ENCODE data around the gene ZSWIM6.

ZSWIM6 gene

DNA sequence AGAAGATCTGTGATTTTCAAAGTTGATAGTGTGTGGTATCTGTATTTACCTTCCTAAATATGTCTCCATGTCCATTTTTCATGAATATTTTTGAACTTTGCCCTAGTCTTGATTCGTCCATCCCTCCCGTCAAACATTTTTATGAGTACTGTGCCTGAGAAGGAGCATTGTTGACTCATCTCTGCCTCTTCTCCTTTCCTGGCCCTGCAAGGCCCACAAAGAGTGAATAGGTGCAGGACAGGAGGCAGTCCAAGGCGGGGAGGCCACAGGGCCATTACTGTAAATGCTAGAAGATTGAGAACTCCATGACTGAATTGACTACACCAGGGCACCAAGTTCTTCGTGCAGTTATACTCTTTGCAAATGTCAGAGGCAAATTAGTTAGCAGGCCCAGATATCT, 200.9 kb downstream of the ZSWIM6 start:
- no peak for DNase-seq (ENCODE audit: low read depth in 1 of 2, low spot score in 1 of 2)

DNA sequence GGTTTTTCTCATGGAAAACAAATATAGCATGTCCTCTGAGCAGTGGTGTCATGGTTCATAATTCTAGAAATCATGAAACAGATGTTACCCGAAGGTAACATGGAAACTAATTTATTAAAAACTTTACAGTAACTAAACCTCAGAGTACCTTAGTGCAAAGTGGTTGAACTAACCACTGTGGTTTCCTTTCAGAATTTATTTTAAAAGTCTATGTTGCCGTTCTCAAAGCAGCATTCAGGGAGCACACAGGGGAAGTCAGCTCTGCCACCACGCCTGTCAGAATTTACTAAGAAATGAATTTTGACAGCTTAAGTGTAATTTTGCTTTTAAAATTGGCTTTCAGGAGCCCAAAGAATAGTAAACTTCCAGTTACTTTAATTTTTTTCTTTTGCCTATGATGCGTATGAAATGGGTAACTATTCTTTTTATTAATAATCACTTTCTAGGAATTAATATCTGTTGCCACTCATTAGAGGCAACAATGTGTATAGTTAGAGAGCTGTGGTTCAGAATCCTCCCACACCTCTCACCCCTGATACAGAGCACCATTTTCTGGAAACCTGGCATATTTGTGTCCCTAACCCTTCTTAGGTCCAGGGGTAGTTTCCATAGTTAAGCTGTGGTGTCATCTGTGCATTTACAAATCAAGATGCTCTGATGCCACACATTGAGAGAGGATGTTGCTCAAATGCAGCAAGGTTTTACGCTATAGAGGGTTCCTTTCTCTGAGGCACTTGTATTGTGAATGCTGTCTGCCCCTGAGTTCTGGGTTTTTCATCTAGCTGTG, 202.6 kb downstream of the ZSWIM6 start:
- no peak for DNase-seq (ENCODE audit: low read depth in 1 of 2, low spot score in 1 of 2)

DNA sequence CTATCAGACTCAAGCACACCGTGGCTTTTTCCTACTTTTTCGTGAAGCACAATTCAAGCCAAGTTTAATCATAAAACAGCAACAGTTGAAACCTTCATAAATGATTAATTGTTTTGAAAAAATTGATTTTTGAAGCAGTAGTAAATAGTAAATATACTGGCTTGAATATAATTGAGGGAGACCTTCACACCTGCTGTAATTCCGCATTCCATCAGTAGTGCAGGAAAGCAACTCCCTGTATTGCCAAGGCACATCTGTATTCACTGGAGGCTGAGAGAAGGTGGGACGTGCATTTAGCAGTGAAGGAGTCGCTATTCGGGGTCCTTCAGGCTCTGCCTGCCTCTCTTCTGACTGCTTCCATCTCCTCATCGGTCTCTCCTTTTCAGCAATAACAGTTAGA, 203.8 kb downstream of the ZSWIM6 start:
- no peak for DNase-seq (ENCODE audit: low read depth in 1 of 2, low spot score in 1 of 2)

DNA sequence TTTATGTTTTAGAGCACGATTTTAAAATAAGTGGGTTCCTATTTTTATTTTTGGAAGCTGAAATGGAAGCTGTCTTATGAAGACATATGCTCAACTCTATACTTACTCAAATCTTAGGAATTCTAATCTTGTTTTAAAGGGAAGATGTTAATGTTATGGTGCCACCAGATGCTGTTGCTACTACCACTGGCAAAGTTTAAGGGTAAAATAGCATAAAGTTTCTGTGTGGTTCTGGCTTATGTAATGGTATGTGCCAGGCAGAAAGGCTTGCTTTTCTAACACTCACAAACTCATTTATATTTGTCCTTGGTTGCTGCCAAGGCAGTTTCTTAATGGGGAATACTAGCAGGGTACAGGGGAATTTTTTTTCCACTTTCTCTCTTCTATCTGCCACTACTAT, 204.9 kb downstream of the ZSWIM6 start:
- DNase-seq (ENCODE audit: low read depth in 1 of 2, low spot score in 1 of 2), result no peak

DNA sequence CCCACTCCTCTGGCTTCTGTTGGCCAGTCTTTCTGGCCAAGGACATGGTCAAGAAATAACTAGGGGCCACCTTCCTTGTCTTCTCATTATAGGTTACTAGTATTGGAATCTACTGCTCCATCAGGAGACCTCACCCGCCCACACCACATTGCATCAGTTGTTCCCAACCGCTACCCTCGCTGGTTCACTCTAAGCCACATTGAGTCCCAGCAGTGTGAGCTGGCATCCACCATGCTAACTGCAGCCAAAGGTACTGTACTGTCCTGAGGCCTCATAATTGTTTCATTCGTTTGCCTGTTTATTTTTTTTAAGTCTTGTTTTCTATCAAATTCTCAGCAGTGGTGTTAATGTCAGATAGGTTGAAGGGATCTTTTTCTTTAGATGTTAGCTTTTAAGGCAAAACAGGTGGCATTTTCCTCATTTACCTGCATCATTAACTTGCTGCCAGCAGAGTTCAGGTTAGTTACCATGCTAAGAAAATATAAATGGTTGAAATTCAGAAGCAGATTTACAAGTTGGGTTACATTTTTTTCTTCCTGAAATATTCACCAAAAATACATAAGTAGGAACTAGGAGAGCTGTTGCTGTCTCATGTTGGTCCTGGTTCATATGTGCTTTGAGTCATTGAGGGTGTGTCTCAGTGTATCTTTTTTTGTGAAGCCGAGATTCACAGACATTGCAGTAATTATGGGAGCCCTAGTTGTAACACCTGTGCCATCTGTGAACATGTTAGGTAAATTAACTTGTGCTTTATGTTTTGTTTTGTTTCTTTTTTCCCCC, 206.9 kb downstream of the ZSWIM6 start:
- no peak for DNase-seq (ENCODE audit: low read depth in 1 of 2, low spot score in 1 of 2)

DNA sequence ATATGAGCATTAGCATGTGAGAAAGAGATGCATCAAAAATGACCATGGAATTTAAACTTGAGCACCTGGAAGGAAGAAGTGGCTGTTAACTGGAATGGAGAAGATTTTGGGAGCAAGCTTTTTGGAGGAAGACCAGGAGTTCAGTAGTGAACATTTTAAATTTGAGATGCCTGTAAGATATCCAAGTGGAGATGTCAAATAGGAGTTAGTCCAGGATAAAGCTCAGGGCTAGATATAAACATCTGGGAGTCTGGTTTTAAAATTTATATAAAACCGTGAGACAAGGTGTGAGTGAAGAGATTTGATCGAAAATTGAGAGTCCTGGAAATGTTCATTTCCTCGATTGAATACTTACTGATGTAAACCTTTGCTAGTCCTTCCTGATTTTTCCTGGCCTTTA, 217.5 kb downstream of the ZSWIM6 start:
- DNase-seq (ENCODE audit: low read depth in 1 of 2, low spot score in 1 of 2), result no peak

DNA sequence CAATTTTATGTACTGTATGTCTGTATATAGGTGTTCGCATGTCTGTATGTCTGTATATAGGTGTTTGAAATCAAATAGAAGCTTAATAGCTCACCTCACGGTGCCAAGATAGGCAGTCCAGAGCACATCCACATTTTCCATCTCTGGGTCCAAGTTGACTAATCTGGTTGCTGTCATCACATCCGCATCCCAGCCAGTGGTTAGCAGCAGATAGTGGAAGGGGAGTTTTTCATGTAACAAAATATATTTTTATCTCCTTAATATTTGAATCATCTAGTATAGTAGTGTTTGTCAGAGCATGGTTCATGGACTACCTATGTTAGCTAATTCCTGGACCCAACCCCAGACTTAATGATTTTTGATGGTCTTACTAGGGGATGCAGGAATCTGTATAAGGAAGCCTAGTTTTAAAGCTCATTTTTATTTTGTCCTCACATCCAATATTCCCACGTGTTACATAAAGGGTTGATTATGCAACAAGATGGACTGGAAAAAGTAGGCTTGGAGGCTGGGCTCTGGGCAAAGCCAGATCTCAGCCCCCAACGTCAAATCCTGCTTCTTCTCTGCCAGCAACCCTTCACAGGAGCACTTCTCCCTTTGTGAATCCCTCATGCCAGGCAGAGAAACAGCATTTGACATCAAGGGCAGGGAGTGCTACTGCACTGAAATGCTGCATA, 219.7 kb downstream of the ZSWIM6 start:
- DNase-seq (ENCODE audit: low read depth in 1 of 2, low spot score in 1 of 2), result no peak

DNA sequence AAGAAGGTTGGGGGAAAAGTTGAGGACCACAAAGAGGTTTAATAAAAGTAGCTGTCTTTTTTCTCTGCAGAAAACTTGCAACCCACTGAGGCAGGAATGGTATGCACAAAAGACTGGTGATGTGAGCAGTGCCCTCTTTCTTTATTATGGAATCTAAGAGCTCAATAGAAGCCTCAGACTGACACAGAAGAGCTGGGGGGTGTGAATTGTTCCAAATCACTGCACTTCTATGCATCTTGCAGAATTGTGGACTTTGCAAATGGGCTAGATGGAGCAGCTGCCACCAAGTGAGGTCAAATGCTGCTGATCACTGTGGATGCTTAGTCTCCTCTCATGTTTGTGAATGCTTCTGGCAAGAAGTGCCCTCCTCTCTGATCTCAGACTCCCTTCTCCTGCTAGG, 227.1 kb downstream of the ZSWIM6 start:
- no peak for DNase-seq (ENCODE audit: low read depth in 1 of 2, low spot score in 1 of 2)

DNA sequence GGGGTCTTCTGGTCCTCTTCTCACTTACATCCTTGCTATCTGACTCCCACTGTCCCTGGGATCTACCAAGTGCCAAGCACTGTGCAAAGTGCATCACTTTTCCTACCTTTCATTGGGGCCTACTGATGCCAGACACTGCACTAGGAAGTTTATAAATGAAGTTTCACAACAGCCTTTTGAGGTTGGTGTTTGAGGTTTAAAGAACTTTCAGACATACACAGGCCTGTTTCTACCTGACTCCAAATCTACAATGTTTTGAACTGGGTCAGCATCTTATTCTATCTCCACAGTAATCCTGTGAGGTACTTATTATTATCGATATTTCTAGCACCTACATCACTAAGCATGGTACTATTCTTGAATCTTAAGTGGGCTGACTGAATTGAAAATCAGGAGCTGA, 227.7 kb downstream of the ZSWIM6 start:
- DNase-seq (ENCODE audit: low read depth in 1 of 2, low spot score in 1 of 2), result no peak

DNA sequence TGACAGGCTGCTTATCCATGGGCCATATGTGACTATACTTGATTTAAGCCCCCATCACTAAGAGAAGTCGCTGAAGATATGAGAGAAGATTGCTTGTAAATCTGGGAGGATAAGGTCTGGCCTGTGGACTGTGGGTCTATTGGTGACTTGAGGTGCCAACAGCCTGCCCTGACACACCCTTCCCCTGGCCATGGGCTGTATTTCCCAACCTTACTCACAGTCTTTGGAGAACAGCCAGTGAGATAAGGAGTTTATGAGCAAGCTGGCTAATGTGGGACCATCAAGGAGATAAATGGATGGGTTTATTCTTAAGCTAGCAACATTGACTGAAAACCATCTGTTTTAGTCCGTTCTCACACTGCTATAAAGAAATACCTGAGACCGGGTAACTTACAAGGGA, 231.3 kb downstream of the ZSWIM6 start:
- no peak for DNase-seq (ENCODE audit: low read depth in 1 of 2, low spot score in 1 of 2)

DNA sequence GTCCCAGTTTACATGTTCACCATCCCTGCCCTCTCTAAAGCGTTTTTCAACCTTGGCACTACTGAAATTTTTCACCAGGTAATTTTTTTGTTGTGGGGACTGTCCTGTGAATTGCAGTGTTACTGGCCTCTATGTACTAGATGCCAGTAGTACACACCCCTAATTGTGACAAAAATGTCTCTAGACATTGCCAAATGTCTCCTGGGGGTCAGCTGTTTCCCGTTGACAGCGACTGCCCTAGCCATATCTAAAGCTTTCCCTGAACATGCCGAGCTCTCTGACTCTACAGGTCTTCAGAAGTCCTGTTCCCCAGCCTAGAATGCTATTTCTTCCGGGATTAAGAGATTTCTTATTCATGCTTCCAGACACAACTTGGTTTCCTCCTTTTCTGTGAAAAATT, 235.3 kb downstream of the ZSWIM6 start:
- no peak for DNase-seq (ENCODE audit: low read depth in 1 of 2, low spot score in 1 of 2)

DNA sequence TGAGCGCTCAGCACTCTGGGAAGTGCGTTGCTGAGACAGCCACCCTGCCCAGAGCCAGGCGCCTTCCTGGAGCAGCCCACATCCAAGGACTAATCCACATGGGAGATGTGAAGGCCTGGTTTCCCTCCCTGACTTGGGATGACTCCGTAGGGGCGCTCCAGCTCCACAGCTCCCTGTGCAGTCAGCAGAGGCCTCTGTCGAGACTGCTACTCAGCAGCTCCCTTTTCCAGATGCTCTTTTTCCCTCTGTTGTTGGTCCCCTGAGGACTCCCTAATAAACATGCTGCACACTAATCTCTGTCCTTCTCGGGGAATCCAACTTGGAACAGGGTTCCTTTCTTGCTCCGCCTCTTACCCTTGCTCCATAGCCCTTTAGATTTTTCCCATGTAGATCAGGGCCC, 237.3 kb downstream of the ZSWIM6 start:
- no peak for DNase-seq (ENCODE audit: low read depth in 1 of 2, low spot score in 1 of 2)

DNA sequence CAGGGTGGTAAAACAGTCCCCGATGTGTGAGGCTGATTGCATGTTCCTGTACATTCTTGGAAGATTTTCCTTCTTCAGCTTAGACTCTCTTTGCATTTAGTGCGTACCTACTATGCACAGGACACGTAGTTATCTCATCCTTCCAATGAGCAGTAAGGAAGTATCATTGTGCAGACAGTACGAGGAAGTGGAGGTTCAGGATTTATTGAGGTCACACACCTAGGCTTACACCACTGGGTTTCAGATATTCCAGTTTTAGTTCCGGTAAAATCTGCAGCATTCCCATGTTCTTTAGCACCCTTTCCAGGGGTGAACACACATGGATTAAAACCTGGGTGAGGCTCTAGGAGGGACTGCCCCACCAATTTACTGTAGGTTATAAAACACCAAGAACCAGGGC, 238.7 kb downstream of the ZSWIM6 start:
- DNase-seq (ENCODE audit: low read depth in 1 of 2, low spot score in 1 of 2), result no peak

DNA sequence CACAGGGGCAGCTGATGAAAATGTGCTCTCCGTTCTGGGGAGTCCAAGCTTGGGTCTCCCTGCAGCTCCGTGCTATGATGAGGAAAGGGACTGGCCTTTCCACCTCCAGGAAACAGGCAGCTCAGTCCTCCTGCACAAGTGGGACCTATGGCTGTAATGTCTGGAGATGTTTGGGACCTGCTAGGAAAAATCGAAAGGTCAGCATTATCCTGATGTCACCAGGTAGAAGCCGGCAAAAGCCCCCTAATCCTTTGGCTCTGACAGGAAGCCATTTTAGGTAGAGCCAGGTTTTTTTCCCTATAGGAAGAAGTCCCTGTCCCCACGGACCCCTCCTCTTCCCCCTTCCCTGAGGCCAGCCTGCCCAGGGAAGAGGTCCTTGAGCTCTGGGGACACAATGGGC, 240.9 kb downstream of the ZSWIM6 start:
- no peak for DNase-seq (ENCODE audit: low read depth in 1 of 2, low spot score in 1 of 2)

DNA sequence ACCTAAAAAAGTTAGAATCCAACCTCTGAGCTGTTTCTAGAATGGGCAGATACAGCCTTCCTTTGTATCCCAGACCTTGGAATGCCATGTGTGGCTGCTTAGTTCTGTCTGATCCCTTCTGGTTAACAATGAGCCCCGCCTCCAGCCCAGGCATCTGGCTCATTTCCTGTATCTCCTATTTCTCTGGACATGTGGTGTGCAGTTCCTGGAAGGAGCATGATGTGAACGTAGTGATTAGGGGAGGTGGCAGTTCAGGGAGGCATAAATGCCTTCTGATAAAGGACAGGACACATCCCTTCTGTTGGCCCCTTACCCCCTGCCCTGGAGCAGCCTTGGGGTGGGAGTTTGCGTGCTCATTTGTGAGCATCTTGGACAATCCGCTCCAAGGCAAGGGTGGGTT, 243.0 kb downstream of the ZSWIM6 start:
- DNase-seq (ENCODE audit: low read depth in 1 of 2, low spot score in 1 of 2), result no peak

DNA sequence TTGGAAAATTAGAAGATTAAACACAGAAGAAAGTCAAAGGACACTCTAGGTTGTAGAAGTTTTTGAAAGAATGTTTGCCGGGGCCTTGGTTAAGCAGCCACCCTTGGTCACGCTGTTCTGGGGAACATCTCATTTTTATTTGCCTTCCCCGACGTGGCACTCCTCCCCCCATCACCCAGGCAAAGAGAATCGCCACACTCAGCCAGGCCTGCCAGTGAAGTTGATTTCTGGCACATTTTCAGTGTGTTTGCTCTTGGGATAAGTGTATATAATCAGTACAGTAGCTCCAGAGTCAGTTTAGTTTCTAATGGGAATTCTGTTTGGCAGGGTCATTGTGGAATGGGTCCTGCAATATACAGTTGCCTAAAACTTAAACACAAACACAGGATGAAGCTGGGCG, 243.5 kb downstream of the ZSWIM6 start:
- DNase-seq (ENCODE audit: low read depth in 1 of 2, low spot score in 1 of 2), result no peak

DNA sequence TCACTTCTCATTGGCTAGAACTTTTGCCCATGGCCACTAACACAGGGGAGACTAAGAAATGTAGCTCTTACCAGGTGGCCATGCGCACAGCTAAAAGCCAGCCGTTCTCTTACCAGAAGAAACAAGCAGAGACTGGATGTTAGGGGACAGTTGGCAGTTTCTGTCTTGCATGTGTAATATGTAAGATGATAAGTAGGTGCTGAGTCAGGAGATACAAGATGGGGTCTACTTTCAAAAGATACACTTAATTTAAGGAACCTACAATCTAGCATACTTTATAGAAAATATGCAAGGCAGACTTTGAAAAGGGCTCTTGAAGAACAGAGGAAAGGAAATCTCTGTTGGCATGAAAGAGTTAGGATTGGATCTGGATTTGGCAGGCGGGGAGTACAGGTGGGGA, 244.5 kb downstream of the ZSWIM6 start:
- no peak for DNase-seq (ENCODE audit: low read depth in 1 of 2, low spot score in 1 of 2)

DNA sequence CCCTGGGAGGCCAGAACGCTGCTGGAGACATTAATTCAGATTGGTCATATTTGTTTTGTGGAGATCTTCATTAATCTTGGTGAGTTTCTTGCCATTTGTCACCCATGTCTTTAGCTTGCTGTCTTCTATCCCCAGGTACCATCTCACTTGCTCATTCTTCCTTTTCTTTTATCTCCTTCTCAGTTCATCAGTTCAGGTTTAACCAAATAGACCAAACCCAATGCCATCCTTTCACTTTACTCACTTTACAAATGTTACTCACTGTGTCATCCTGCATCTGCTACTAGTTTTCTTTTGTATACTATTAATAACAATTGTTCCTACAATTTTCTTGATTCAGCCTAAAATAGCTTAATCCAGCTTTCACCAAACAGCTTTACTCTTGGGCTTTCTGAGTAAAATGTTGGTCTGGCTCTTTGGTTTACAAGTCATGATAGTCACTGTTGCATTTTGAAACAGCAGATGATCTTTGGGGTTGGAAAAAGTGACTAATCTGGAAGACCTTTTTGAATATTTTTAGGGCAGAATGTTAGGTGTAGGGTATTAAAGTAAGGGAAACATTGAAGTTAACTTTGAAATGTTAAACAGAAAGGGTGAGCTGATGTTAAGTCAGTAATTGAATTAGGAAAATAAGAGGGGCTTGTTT, 246.9 kb downstream of the ZSWIM6 start:
- DNase-seq (ENCODE audit: low read depth in 1 of 2, low spot score in 1 of 2), result no peak

DNA sequence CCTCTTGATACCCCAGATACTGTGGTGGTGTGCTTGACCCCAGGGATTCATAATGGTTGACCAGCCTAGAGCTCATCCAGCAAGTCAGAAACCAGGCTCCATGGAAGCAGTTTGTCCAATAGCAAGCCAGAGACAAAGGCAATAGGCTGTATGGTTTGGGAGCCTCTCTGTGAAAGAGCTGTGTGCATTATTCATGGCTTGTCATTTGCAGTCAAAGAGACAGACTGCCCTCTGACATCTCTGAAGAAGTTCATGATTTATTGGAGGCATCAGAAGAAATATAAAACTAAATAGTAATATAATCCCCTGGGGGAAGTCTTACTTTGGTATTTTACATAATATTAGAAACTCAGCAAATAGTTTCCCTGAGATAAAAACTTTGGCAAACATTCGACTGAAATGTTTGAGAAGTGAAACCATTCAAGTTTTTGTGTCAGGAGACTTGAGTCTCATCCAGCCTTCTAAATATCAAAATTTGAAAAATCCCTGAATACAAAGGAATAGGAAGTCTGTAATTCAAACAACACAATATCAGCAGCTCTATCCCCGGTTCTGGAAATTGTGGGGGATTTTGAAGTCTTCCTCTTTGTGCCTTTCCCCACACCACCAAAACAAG, 250.3 kb downstream of the ZSWIM6 start:
- DNase-seq (ENCODE audit: low read depth in 1 of 2, low spot score in 1 of 2), result no peak

DNA sequence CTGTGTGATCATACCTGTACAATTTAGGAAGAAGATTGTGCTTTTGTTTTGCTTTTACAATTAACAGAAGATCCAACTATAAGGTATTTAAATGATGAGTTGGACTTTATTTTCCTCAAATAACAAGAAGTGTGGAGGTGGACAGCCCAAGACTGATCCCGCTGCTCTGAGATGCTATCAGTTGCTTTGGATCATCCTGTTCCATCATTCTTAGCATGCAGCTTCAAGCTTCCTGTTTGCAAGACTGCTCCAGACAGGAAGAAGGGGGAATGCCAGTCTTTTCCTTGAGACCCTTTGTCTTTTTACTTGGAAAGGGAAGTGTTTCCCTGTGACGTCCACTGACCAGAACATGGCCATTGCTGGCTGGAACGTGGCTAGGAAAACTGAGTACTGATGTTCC, 250.8 kb downstream of the ZSWIM6 start:
- DNase-seq (ENCODE audit: low read depth in 1 of 2, low spot score in 1 of 2), result no peak

Data from stimulated activated CD4-positive, alpha-beta T cell treated with anti-CD3 and anti-CD28 coated beads, Interleukin-15, amount 100 ng/mL, for 1 hour (primary cell).